IMR-90 (cell line): ENCODE data around the gene ANKFY1.

ENCODE experiments used
- CHD1 ChIP-seq: IDR thresholded peaks from 2 replicates; pipeline ENCODE4 v1.6.1; 2012; ENCODE audit warnings: low read depth, low read length, improper control_type of control experiment
- CTCF ChIP-seq: conservative IDR thresholded peaks from 2 replicates; pipeline ENCODE4 v1.5.1; 2012; ENCODE audit warnings: mild to moderate bottlenecking, low read depth, low read length, improper control_type of control experiment
- MAZ ChIP-seq: IDR thresholded peaks from 2 replicates; pipeline ENCODE4 v1.6.1; 2012; ENCODE audit warnings: low read depth, mild to moderate bottlenecking, low read length, improper control_type of control experiment, moderate library complexity, borderline replicate concordance
- MXI1 ChIP-seq: IDR thresholded peaks from 2 replicates; pipeline ENCODE4 v1.6.1; 2012; ENCODE audit warnings: low read depth, mild to moderate bottlenecking, low read length, moderate library complexity, borderline replicate concordance
- POLR2A ChIP-seq: IDR thresholded peaks from 2 replicates; pipeline ENCODE4 v1.6.1; 2012; ENCODE audit warnings: mild to moderate bottlenecking, low read depth, low read length
- RCOR1 ChIP-seq: IDR thresholded peaks from 2 replicates; pipeline ENCODE4 v1.6.1; 2012; ENCODE audit warnings: mild to moderate bottlenecking, low read length, improper control_type of control experiment; ENCODE audit not compliant: insufficient replicate concordance
- USF2 ChIP-seq: fragments of 150-350 bp; IDR thresholded peaks from 2 replicates; pipeline ENCODE4 v1.6.1; 2017; ENCODE audit warnings: mild to moderate bottlenecking, antibody characterized with exemption, low read length, low read depth

DNA sequence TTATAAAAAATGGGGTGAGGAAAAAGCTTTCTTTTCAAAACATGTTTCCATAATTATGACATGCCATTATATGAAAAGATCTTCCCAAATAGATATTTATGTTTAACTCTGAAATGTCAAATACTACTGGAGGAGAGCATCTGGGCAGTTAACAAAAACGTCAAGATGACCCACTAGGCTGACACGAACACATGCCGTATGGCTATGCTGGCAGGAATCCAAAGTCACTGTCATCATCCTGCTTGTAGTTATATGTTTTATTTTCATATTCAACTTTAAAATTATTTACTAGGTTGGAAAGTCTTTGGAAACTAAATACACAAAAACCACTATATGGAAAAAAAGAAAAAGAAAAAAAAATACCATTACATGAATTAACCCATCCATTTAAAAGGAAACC is 27.3 kb downstream of the ANKFY1 start:
- TF ChIP-seq CTCF = no peak
- TF ChIP-seq POLR2A = no peak
- TF ChIP-seq CHD1 = no peak
- TF ChIP-seq USF2 = no peak
- no peak for TF ChIP-seq MXI1
- no peak for TF ChIP-seq RCOR1
- TF ChIP-seq MAZ = no peak
